Neural progenitor cell (in vitro differentiated cells): ENCODE data around the gene S100A16.

Experiments
- CTCF ChIP-seq: fragments of 200-600 bp; sonication (generic); IDR thresholded peaks from 2 replicates; pipeline ENCODE4 v1.5.1; 2017; ENCODE audit warnings: antibody characterized with exemption, mild to moderate bottlenecking
- EZH2 ChIP-seq: fragments of 200-600 bp; sonication (generic); IDR thresholded peaks from 2 replicates; pipeline ENCODE4 v1.6.1; 2017; ENCODE audit warnings: antibody characterized with exemption, mild to moderate bottlenecking, moderate library complexity
- EZH2phosphoT487 ChIP-seq: fragments of 200-600 bp; sonication (generic); IDR thresholded peaks from 2 replicates; pipeline ENCODE4 v1.6.1; 2017; ENCODE audit warnings: antibody characterized with exemption

- TF ChIP-seq CTCF = no peak
- TF ChIP-seq EZH2 = no peak
- no peak for TF ChIP-seq EZH2phosphoT487
Measured at GRCh38 chr1:153606194-153606593, 6.7 kb downstream of the S100A16 start.
